ENCODE data around the gene AGTPBP1. TPM values are rescaled to one million over a fixed set of nuclear protein-coding genes. Genes with fewer than 3 reads are reported as not detected.

The AGTPBP1 gene
- total and polyA plus RNA-seq, 2 of the 8 experiments (the other 6 are each of a cell fraction or from before 2014, with no cell fraction given) = 13.4 to 65.2 TPM

- no peak for TF ChIP-seq CHD7 (IDR thresholded peaks at IDR 0.05; ENCODE audit: insufficient replicate concordance, low read length)
- TF ChIP-seq SIN3A (conservative IDR thresholded peaks at IDR 0.05 in 1 of 2, IDR thresholded peaks at IDR 0.05 in 1 of 2; ENCODE audit: low read depth in 1 of 2, low read length in 2 of 2) = no peak
- no peak for TF ChIP-seq E2F6 (IDR thresholded peaks at IDR 0.05)
Measured at GRCh38 chr9:85533538-85533937, 208.2 kb downstream of the AGTPBP1 start (continued).

All from H1 (cell line).